DMS53 treated with DMSO at 0.1 percent for 48 hours (cell line): ENCODE data around the gene EHD2.
"Not testable (repeated sequence)": the region's sequence is repeated elsewhere in the genome, so short reads cannot be mapped to it uniquely, and the experiment has no call there.

ENCODE experiments used
- DNase-seq: peaks from one replicate; lab custom pipeline; 2025; ENCODE audit not compliant: unreplicated experiment; lab: John Stamatoyannopoulos, UW

The EHD2 gene

GRCh38 chr19:47713046-47714021 lies at the start of gene EHD2:
Gene EHD2, plus strand, starts transcription at chr19:47713422. Its CDS starts 3,191 bp downstream, at chr19:47716613.
- DNase-seq = no peak

GRCh38 chr19:47663435-47663910 lies 49.7 kb upstream of the EHD2 start:
- DNase-seq = no peak

GRCh38 chr19:47663911-47664771 lies 49.1 kb upstream of the EHD2 start:
- no peak for DNase-seq

- not testable (repeated sequence) for DNase-seq
Observed at GRCh38 chr19:47668556-47668955, 44.7 kb upstream of the EHD2 start.

- no peak for DNase-seq
Observed at GRCh38 chr19:47670736-47671135, 42.5 kb upstream of the EHD2 start.

- DNase-seq = no peak
Observed at GRCh38 chr19:47671499-47671898, 41.7 kb upstream of the EHD2 start.

- no peak for DNase-seq
Observed at GRCh38 chr19:47673426-47673825, 39.8 kb upstream of the EHD2 start.

- DNase-seq = no peak
Observed at GRCh38 chr19:47674548-47674947, 38.7 kb upstream of the EHD2 start.

GRCh38 chr19:47675271-47675670 lies 38.0 kb upstream of the EHD2 start:
- no peak for DNase-seq

GRCh38 chr19:47675859-47676258 lies 37.4 kb upstream of the EHD2 start:
- no peak for DNase-seq

GRCh38 chr19:47676811-47677210 lies 36.4 kb upstream of the EHD2 start:
- no peak for DNase-seq

GRCh38 chr19:47679251-47679900 lies 33.8 kb upstream of the EHD2 start:
- DNase-seq = no peak

GRCh38 chr19:47679922-47680857 lies 33.0 kb upstream of the EHD2 start:
- no peak for DNase-seq

- DNase-seq = no peak
Observed at GRCh38 chr19:47680858-47681332, 32.3 kb upstream of the EHD2 start.

- DNase-seq = no peak
Observed at GRCh38 chr19:47681388-47681787, 31.8 kb upstream of the EHD2 start.

GRCh38 chr19:47681936-47682335 lies 31.3 kb upstream of the EHD2 start:
- DNase-seq = no peak

- DNase-seq = no peak
Observed at GRCh38 chr19:47682939-47683338, 30.3 kb upstream of the EHD2 start.

- DNase-seq = no peak
Observed at GRCh38 chr19:47686679-47687450, 26.4 kb upstream of the EHD2 start.

- DNase-seq = no peak
Observed at GRCh38 chr19:47687906-47688305, 25.3 kb upstream of the EHD2 start.
